NK-92 (cell line): Measurements from ENCODE around the gene BANF1.
A peak's percentile ranks its signal among the peaks of the same experiment; 100 is the strongest.

ENCODE experiments used
- DNase-seq: peaks from one replicate; lab custom pipeline; 2025; ENCODE audit not compliant: unreplicated experiment; lab: John Stamatoyannopoulos, UW

Gene BANF1

DNA sequence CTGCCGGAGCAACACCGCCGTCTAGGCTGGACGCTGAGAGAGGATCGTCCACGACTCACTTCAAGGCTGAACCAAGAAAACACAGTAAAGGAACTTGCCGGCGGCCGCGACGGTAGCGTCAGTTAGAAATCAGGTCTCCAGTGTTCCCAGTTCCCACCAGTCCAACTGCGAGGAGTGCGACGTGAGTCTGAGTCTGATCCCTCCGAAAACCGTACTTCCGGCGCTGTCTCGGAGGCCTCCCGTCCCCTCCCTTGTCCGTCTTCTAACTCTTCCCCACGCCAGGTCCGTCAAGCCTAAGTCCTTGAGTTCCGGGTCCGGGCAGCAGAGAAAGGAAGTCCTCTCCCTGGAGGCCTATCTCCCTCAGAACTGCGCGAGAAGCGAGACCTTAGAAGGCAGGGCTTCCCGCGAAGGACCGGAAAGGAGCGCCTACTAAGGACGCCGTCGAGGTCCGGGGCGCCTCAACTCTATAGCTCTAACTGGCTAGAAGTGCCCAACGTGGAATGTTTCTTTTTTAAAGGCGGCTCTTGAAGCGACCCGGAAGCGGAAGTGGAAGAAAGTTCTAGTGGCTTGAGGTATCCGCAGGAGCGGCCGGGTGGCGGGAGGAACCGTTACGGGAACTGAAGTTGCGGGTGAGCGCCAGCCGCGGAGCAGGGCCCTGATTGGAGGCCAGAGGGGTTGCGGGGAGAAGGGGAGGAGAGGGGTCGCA is at the start of gene BANF1, which contains the start of gene EIF1AD:
BANF1 (plus strand) TSS at position 562 of the 706 bp plus-strand sequence. CDS start 748 bp downstream, outside the sequence.
EIF1AD (minus strand) TSS at position 216 of the 706 bp plus-strand sequence. CDS start 1,768 bp downstream, outside the sequence.
- peak; percentile 63 for DNase-seq

DNA sequence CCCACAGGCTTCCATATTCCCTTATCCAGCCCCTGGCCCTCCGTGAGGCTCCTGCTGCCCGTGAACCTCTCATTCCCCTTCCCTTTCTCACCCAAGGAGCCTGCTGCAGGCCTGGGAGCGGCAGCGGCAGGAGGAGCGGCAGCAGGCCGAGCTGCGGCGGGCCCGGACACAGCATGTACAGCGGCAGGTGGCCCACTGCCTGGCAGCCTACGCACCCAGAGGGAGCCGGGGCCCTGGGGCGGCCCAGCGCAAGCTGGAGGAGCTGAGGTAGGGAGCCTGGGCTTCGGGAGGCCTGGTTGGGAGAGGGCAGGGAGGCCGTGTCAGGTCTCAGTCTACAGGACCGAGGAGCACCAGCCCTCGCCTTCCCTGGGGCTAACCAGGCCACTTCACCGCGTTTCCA is 48.8 kb upstream of the BANF1 start:
- DNase-seq: no peak

- no peak for DNase-seq
These were observed 47.5 kb upstream of the BANF1 start for GRCh38 chr11:65954771-65955170.

DNA sequence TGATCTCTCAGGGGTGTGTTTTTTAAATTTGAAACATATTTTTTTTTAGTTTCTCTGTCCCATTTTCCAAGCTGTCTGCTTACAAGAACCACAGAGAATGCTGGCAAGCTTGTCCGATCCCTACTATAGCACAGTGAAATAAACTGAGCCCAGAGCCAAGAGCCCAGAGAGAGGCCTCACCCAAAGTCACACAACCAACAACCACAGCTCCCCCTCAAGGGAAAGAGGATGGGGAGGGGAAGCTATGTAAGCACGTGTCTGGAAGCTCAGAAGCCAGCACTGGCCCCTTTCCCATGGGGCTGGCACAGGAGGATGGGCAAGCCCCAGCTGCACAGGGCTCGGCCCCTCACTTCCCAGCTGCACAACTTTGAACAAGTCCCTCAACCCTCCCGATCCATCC is 44.0 kb upstream of the BANF1 start:
- no peak for DNase-seq

DNA sequence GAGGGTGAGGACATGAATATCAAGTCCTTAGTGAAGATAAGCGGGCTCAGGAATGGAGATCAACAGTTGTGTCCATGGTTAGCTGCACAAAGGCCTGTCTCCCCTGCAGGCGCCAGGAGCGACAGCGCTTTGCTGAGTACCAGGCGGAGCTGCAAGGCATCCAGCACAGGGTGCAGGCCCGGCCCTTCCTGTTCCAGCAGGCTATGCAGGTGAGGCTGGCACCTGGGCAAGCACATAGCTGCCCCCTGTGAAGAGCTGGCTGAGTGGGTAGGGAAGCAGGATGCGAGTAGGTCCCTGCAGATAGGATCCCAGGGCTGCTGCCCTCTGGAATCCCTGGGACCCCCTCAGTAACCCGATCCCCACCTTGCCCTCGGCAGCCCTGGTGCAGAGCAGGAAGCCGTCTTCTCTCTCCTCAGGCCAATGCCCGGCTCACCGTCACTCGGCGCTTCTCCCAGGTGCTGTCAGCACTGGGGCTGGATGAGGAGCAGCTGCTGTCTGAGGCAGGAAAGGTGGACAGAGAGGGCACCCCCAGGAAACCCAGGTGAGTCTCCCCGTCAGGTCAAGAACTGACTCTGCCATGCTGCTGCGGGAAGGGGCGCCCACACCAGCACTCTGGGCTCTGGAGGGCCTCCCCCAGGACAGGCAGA is 43.4 kb upstream of the BANF1 start:
- DNase-seq: no peak

- DNase-seq: no peak
These were observed 41.5 kb upstream of the BANF1 start for GRCh38 chr11:65960824-65961266.

DNA sequence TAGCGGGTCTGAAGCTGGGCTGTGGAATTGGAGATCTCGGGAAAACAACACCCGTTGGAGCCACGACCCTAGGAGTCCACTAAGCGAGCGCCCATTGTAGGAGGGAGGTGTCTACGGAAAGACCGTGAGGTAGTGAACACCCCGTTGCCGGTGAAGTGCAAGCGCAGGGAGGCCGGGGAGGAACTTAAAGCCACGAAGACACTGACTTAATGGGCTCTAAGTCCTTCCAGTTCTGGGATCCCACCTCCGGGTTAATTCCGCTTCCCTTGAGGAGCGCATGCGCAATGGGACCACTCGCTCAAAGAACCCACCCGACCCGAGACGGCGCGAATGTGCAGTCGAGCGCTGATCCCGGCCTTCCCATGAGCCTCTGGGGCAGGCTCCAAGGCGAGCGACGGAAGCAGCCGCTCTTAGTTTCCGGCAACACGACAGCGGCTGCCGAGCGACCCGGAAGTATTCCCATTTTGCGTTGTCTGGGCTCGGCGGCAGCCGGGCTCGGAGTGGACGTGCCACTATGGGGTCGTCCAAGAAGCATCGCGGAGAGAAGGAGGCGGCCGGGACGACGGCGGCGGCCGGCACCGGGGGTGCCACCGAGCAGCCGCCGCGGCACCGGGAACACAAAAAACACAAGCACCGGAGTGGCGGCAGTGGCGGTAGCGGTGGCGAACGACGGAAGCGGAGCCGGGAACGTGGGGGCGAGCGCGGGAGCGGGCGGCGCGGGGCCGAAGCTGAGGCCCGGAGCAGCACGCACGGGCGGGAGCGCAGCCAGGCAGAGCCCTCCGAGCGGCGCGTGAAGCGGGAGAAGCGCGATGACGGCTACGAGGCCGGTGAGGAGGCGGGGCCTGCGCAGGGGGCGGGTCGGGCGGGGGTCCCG is 40.8 kb upstream of the BANF1 start, which contains the start of gene SART1:
SART1 (plus strand) TSS at position 468 of the 874 bp plus-strand sequence; CDS start at position 515, 47 bp downstream.
- DNase-seq: peak; percentile 74

DNA sequence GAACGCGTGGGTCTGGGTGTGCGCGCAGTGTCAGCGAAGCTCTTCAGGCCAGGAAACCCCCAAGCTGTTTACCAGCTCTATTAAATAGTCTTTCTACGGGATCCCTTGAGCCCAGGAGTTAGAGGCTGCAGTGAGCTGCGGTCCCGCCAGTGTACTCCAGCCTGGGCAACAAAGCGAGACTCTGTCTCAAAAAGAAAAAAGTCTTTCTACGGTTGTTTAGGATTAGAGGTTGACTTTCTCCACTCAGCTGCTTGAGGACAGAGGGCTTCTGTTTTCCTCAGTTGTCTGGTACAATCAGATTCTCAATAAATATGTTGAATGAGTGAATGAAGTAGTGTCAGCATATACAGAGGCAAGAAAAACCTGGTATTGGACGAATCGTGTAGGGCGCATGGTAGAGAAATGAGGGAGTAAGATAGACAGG is 40.1 kb upstream of the BANF1 start:
- no peak for DNase-seq

GRCh38 chr11:65964906-65965305 is 37.4 kb upstream of the BANF1 start:
- no peak for DNase-seq

DNA sequence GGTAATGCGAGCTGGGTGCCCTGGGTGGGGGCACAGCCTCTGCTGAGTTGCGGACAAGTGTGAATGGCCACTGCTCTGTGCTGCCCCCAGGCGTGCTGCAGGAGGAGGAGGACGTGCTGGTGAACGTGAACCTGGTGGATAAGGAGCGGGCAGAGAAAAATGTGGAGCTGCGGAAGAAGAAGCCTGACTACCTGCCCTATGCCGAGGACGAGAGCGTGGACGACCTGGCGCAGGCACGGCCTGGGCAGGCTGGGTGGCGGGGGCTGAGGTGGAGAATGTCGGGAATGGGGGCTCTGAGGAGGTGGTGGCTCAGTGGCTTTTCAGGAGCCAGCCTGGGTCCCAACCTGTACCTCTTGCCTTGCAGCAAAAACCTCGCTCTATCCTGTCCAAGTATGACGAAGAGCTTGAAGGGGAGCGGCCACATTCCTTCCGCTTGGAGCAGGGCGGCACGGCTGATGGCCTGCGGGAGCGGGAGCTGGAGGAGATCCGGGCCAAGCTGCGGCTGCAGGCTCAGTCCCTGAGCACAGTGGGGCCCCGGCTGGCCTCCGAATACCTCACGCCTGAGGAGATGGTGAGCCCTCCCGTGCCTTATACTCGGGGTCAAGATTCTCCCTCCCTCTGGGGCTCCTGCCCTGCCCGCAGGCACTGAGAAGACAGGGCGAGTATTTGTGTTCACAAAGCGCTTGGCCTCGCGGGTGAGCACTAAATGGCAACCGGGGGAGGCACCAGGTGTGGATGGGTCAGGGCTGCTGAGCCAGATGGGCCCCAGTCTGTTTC is 36.1 kb upstream of the BANF1 start:
- no peak for DNase-seq

- DNase-seq: no peak
These were observed 34.9 kb upstream of the BANF1 start for GRCh38 chr11:65967329-65967934.

DNA sequence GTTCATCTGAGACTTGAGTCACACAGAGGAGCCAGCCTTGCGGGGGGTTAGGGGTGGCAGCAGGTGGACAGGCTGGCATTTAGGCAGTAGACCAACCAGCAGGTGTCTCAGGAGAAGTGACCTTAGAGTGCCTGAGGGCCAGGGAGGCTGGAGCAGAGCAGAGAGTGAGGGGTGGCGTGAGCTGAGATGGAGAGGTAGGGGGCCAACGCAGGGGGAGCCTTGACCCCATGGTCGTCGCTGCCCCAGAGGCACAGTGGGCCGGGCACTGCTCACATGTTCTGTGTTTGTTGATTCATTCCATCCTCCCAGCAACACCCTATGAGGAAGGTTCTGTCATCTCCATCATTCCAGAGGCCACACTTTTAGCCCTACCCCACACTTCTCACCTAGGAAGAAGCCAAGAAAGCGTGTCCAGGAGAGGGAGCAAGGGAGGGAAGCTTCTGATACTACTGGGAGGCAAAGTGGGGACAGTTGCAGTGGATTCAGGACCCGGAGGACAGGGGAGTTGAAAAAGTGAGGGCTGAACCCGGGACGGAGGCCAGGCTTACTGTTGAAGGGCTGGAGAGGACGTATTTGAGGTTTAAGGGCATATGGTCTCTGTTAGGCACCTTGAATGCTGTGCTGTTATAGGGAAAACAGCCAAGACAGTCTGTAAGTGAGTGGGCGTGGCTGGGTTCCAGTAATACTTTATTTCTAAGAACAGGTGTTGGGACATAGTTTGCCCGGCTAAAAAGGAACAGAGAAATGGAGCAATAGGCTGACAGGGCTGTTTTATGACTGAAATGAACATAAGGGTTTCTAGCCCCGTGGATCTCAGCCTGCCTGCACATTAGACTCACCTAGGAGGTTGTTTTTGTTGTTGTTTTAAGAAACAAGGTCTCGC is 33.5 kb upstream of the BANF1 start:
- DNase-seq: no peak

DNA sequence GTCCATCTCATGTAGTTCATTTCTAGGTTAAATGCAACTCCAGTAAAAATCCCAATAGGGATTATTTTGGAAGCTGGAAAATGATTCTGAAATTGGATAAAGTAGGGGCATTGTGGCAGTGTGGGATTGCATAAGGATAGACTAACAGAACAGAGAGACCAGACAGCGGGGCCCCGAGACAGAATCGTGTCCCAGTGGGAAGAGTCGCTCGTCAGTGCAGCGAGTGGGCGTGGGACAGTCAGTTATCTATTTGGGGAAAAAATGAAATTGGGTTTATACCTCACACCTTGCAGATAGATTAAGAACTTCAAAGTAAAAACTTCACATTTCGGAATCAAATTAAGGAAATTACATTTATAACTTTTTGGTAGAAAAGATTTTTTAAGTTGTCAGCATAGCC is 30.2 kb upstream of the BANF1 start:
- no peak for DNase-seq

DNA sequence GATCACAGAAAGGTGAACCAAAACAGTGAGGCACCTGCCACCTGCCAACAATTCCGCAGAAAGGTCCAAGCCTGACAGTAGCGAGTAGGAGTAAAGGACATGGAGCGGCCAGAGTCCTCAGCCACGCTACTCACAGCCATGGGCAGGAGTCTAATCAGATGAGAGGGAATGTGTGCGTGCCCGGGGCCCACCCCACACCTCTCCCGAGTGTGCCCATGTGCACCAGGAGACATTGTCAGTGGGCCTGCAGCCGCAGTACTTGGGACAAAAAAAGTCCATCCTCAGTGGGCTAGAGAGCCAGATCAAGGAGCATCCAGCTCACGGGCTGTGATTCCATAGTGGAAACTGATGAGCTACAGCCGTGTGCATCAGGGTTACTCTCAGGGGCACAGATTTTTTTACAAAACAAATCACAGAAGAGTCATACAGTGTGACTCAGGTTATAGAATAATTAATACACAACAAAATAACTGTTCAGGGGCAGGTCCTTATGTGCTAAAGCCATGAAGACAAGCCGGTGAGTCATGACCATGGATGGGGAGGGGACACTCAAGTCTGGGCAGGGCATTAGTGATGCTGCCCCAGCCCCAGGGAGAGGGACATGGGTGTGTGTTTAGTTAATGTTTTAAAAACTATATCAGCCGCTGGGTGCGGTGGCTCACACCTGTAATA is 28.7 kb upstream of the BANF1 start:
- no peak for DNase-seq

- DNase-seq: no peak
These were observed 26.5 kb upstream of the BANF1 start for GRCh38 chr11:65975771-65976170.

DNA sequence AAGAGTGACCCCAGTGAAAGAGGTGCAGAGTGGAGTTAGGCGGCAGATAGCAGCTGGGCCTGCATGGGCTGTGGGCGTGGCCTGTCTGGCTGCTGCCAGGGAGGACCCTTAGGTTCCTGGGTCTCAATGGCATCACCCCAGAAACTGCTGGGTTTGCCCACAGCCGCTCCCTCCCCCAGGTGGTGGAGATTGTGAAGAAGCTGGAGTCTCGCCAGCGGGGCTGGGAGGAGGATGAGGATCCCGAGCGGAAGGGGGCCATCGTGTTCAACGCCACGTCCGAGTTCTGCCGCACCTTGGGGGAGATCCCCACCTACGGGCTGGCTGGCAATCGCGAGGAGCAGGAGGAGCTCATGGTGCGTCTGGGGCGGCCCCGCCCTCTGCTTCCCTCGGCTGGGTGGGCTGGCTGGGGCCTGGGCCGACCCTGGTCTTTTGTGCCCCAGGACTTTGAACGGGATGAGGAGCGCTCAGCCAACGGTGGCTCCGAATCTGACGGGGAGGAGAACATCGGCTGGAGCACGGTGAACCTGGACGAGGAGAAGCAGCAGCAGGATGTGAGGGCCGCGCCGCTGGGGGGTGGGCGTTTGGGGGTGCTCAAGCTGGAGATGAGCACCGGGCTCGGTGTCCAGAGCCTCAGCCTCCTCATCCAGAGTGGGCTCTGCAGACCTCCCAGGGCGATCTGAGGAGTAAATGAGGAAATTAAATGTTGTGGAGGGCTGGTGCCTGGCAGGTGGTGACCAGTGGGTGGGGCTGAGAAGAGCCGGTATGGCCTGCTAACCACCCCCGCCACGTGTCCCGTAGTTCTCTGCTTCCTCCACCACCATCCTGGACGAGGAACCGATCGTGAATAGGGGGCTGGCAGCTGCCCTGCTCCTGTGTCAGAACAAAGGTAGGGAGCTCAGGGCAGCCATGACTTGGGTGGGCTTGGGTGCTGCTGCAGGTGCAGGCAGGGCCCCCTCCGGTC is 25.8 kb upstream of the BANF1 start:
- no peak for DNase-seq

DNA sequence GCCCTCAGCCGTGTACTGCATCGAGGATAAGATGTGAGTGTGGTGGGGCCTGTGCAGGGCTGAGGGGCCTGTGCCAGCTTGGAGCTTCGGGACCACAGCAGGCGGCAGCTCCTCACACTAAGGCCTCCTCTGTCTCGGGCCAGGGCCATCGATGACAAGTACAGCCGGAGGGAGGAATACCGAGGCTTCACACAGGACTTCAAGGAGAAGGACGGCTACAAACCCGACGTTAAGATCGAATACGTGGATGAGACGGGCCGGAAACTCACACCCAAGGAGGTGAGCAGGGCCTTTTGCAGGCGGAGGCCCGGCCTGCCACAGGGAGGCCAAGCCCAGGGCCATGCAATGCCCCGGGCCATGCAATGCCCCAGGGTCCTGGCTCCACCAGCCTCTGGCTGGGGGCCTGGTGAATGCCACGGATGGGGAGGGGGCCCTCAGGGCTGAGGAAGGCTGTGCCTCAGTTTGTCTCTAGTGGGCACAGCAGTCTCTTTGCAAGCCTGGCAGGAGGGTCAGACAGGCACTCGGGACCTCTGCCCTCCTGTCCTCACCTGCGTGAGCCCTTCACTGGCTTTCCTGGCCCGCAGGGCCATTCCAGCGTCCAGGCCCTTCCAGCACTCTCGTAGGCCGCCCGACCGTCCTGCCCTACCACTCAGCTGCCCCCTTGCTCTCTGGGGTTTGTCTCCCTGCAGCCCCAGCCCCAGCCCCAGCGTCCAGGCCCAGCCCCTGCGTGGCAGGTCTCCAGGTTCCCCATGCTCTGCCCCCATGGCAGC is 24.5 kb upstream of the BANF1 start:
- DNase-seq: no peak
